ENCODE results near the gene B3GALT5.

Gene B3GALT5

GRCh38 chr21:39604951-39605350 lies 7.8 kb upstream of the B3GALT5 start:
- DNase-seq (ENCODE audit: low spot score) = no peak

DNA sequence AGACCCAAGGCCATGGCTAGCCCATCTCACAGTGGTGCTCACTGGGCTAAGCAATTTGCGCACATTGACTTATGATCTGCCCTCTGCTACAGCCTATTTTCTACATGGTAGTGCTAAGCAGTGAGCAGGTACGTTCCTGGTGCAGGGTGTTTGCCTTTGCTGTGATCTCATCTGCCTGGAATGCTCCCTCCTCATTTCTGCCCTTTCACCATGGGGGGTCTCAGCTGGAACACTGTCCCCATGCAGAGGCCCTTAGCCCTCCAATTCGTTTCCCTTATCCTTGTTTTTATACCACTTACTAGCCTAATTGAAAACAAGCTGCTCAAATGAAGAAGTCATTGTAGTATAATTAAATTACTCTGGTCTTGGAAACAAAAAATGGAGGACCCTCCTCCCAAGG lies 2.0 kb upstream of the B3GALT5 start:
- DNase-seq (ENCODE audit: low spot score) = no peak

DNA sequence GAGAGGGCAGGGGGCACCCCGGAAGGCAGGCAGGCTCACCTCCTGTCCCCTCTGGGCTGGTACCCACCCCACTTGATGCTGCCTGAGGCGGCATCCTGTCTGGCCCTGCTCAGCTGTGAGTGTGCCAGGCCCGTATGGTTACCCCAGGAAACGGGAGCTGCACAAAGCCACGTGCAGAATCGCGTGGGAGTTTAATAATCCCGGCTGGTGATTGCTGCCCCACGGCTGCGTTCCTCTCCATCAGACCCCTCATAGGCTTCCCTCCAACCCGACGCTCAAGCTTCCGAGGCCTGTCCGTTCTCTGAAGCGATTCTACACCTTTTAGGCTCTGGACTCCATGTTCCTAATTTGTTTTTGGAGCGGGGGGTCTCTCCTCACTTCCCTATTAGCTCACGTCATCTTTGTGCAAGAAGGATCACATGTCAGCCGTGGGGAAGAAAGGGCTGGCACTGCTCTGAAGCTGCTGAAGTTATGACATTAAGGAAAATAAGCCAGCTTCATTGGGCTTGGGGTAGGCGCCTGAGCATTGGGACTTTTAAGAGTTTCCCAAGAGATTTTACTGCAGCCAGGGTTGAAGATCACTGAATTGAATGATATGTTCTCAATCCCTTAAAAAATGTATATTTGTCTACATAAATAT lies 1.1 kb upstream of the B3GALT5 start:
- DNase-seq (ENCODE audit: low spot score) = no peak

- no peak for DNase-seq (ENCODE audit: low spot score)
Observed at GRCh38 chr21:39613041-39613934, 548 bp downstream of the B3GALT5 start.

- no peak for DNase-seq (ENCODE audit: low spot score)
Observed at GRCh38 chr21:39616211-39616772, 3.6 kb downstream of the B3GALT5 start.

- DNase-seq (ENCODE audit: low spot score) = no peak
Observed at GRCh38 chr21:39620856-39621255, 8.1 kb downstream of the B3GALT5 start.

- DNase-seq (ENCODE audit: low spot score) = no peak
Observed at GRCh38 chr21:39625211-39625895, 12.6 kb downstream of the B3GALT5 start.

DNA sequence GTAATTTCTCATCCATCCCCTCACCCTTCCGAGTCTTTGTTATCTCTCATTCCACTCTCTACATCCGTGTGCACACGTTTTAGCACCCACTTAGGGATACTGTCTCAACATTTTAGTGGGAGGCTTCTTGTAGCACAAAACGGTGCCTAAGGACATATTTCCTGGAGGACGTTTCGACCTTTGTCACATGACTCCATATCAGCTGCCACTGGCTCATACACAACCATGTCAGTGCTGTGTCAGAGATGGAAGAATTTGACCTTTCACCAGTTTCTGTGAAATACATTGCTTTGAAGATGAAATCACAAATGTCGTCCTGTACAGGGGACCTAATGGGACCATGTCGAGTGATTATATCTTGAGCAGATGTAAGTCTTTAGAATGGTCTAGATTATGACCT lies 15.6 kb downstream of the B3GALT5 start:
- DNase-seq (ENCODE audit: low spot score) = no peak

- DNase-seq (ENCODE audit: low spot score) = no peak
Observed at GRCh38 chr21:39630191-39630591, 17.5 kb downstream of the B3GALT5 start.

GRCh38 chr21:39630827-39631226 lies 18.1 kb downstream of the B3GALT5 start:
- DNase-seq (ENCODE audit: low spot score) = no peak

GRCh38 chr21:39631842-39632562 lies 19.3 kb downstream of the B3GALT5 start:
- DNase-seq (ENCODE audit: low spot score) = no peak

DNA sequence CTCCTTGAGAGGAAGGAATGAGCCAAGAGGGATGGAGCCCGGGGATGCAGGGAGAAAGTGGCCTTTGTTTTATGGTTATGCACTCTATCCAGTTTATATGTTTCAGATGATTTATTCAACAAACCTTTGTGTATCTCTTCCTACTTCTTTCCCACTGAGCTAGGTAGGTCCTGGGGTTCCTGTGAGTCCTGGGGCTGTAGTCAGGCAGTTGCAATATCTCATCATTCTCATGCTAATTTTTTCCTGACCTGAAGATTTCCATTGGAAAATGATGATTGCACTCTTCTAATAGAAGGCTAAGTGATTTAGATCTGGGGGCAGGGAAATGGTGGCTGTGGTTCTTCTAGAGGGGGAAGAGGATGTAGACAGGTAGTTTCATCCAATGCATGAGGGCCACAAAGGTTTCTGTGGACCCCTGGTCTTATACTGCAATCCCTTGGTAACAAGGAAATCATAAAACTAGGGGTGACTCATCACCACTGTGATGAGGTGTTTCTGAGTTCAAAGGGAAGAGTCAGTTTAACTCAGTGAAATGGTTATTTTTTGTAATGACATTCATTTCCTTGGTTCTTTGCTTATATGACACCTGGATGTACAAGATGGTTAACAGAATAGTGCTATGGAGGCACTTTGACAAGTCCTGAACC lies 20.2 kb downstream of the B3GALT5 start:
- no peak for DNase-seq (ENCODE audit: low spot score)

GRCh38 chr21:39633770-39634181 lies 21.0 kb downstream of the B3GALT5 start:
- DNase-seq (ENCODE audit: low spot score) = no peak

GRCh38 chr21:39634507-39634906 lies 21.8 kb downstream of the B3GALT5 start:
- DNase-seq (ENCODE audit: low spot score) = no peak

DNA sequence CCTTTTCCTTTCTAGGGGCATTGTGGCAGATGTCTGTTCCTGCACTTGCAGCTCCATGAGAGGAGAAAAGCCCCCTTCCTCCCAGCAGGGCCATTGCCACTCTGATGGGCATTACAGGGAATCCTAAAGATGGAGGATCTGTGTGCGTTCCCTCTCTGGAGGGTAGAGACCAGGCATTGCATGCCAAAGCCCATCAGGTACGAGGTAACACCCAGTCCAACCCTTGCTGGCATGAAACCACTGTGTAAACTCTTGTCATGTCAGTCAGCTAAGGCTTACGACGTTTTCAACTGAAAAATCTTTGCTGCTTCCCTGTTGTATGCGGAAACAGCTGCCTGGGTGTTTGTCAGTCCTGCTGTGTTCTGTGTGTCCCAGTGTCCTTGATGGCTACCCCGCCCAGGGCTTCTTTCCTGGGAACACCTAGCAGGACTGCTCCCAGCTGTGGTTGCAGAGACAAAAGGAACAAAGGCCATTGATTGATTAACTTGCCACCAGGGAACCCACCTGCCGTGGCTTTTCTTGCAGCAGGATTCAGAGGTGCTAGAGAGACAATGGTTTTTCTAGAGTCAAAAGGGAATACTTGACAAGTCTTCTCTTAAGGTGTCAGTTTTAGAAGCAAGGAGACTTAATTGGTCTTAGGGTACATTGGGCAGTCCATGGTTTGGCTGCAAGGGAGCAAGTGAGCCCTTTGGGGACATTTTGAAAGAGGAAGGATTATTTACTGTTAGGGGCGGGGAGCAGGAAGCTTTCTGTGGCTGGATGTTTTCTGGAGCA lies 24.6 kb downstream of the B3GALT5 start:
- no peak for DNase-seq (ENCODE audit: low spot score)

DNA sequence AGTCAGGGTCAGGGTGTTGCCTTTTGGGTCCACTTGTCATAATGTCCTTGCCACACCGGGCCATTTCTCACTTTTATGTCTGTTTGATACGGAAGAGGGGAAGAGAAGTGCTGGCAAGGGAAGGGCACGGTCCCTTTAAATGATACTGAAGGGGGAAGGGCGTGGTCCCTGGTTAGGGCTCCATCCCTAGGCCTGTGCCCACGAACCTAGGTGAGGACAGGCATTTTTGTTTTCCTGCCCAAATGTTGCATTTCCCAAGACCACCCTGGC lies 25.2 kb downstream of the B3GALT5 start:
- no peak for DNase-seq (ENCODE audit: low spot score)

DNA sequence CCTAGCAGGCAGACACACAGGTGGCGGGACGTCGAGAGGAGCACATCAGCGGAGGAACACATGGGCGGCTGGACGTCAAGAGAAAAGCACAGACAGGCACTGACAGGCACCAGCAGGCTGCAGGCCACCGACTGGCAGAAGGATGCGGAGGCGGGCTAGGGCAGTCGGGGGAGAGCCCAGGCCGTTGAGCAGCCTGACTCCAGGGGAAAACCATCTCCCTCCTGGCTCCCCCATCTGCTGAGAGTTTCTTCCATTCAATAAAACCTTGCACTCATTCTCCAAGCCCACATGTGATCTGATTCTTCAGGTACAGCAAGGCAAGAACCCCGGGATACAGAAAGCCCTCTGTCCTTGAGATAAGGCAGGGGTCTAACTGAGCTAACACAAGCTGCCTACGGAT lies 25.5 kb downstream of the B3GALT5 start:
- no peak for DNase-seq (ENCODE audit: low spot score)

DNA sequence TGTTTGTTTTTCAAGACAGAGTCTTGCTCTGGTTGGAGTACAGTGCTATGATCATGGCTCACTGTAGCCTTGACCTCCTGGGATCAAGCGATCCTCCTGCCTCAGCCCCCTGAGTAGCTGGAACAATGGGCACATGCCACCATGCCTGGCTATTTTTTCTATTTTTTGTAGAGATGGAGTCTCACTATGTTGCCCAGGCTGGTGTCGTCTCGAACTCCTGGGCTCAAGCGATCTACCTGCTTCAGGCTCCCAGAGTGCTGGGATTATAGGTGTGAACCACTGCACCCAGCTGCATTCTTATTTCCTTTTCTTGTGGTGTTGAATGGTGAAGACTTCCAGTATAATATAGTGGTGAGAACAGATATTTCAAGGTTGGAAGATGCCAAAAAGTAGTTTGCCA lies 28.0 kb downstream of the B3GALT5 start:
- no peak for DNase-seq (ENCODE audit: low spot score)

GRCh38 chr21:39641827-39642450 lies 29.2 kb downstream of the B3GALT5 start:
- DNase-seq (ENCODE audit: low spot score) = no peak

- no peak for DNase-seq (ENCODE audit: low spot score)
Observed at GRCh38 chr21:39644062-39644560, 31.4 kb downstream of the B3GALT5 start.

All from hematopoietic multipotent progenitor cell treated with erythropoietin and hydrocortisone succinate and interleukin-3 and kit ligand, for 17 days (in vitro differentiated cells).